Esophagus muscularis mucosa (tissue), 4 donors: ENCODE data around the gene SHB. TPM values are rescaled to one million over a fixed set of nuclear protein-coding genes. Genes with fewer than 3 reads are reported as not detected.

Source experiments
- DNase-seq: peaks from one replicate; pipeline ENCODE4 v3.0.0-alpha.2; 2017; ENCODE audit errors: extremely low spot score
- H3K27ac ChIP-seq, 4 donors: fragments of 200-600 bp; sonication (generic); replicated peaks in 1 of 4; 1 replicate in 3 of 4; 2 replicates in 1 of 4; pipeline ENCODE4 v1.5.1; 2016 to 2019; ENCODE audit warnings: mild to moderate bottlenecking in 1 of 4
- H3K27me3 ChIP-seq, 4 donors: fragments of 200-600 bp; sonication (generic); one replicate each; pipeline versions ENCODE4 v1.5.1 to v1.6.0; 2016 to 2019
- H3K36me3 ChIP-seq, 4 donors: fragments of 200-600 bp; sonication (generic); one replicate each; pipeline ENCODE4 v1.5.1; 2016 to 2019
- H3K4me1 ChIP-seq, 4 donors: fragments of 200-600 bp; sonication (generic); one replicate each; pipeline ENCODE4 v1.5.1; 2016 to 2019
- H3K4me3 ChIP-seq, 4 donors: fragments of 200-600 bp; sonication (generic); 1 replicate in 2 of 4; 2 replicates in 2 of 4; pipeline ENCODE4 v1.5.1; 2016 to 2019; ENCODE audit warnings: mild to moderate bottlenecking in 4 of 4, moderate library complexity in 1 of 4
- H3K9me3 ChIP-seq, 4 donors: fragments of 200-600 bp; sonication (generic); 1 replicate in 3 of 4; 2 replicates in 1 of 4; pipeline ENCODE4 v1.5.1; 2016 to 2019
- EP300 ChIP-seq: sonication (generic); formaldehyde crosslinking; IDR thresholded peaks from one replicate; pipeline ENCODE4 v1.6.1; 2017; ENCODE audit warnings: antibody characterized with exemption
- POLR2A ChIP-seq: fragments of 450-650 bp; IDR thresholded peaks from one replicate; pipeline ENCODE4 v1.6.1; 2017; ENCODE audit warnings: antibody characterized with exemption, moderate library complexity, mild to moderate bottlenecking, low read depth
- POLR2AphosphoS5 ChIP-seq, 2 donors: sonication (generic); formaldehyde crosslinking; IDR thresholded peaks; one replicate each; pipeline ENCODE4 v1.6.1; 2017; ENCODE audit warnings: antibody characterized with exemption in 2 of 2
- WGBS: methylation state at CpG from one replicate; pipeline ENCODE4 v1.1.5; 2018; 5-methylcytosine and 5-hydroxymethylcytosine counted together
- intact Hi-C: fragments of 100-400 bp; cut with DNase I; formaldehyde crosslinking; loops from one replicate; pipeline ENCODE4 v1.15.1; 2023
- total RNA-seq, 4 donors: library from RNA; depleted of rRNA; stranded (reverse); fragments of >200 nt; gene quantifications; one replicate each; pipeline versions ENCODE4 v1.1.0 to v1.2.1, GENCODE V29; 2016
- TF ChIP-seq, protein P1 (sequence below), 3 experiments: fragments of 200-600 bp in 2 of 3; fragments of 450-650 bp in 1 of 3; sonication (generic) in 2 of 3; IDR thresholded peaks; one replicate each; pipeline ENCODE4 v1.5.1; 2017 to 2019; ENCODE audit warnings: antibody characterized with exemption in 3 of 3, mild to moderate bottlenecking in 2 of 3, moderate library complexity in 1 of 3

SHB gene
- total RNA-seq, 4 donors from 2014 or later = 16.6 to 21.2 (median 21.0) TPM

DNA sequence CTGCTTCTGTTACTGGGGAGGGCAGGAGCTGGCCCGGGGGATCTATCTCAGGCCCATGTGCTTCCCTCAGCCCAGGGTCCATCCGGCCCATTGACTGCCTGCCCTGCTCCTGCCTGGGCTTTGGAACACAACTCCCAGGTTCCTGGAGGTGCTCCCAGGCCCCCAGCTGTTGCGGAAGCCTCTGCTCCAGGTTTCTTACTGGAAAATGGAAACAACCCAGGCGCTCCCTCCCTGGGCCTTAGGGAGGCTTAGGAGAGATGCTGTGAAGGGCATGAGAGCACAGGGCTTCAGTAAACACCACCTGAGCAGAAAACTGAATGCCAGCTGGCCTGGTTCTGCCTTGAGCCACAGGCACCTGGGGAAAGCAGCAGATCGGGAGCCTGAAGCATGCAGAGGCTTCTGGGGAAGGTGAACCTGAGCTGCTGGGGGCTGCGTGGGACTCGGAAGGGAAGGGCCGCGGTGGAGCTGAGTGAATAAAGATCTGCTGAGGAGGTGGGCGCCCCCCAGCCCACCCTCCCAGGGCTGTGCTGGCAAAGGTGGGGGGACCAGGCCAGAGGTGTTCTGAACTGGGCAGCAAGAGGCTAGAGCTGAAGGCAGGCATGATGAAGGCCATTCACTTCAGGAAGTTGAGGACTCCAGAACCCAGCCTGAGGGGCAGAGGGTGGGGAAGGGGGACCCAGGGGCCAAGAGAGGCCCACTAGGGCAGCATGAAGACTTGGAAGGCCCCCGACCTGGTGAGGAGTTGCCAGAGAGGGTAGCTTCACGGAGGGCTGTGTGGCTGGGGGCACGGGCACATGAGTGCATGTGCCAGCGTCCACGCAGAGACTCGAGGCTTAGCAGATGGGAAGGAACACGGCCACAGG is 64.8 kb downstream of the SHB start:
- no peak overlapping the region for H3K4me3 ChIP-seq
- no peak overlapping the region for H3K27ac ChIP-seq
- H3K27me3 ChIP-seq = no peaks in the 10 kb centered on the region
- 90% methylated on average over 13 of the region's 17 CpGs for WGBS
- H3K9me3 ChIP-seq = no peaks in the 10 kb centered on the region
- TF ChIP-seq, protein P1, sequence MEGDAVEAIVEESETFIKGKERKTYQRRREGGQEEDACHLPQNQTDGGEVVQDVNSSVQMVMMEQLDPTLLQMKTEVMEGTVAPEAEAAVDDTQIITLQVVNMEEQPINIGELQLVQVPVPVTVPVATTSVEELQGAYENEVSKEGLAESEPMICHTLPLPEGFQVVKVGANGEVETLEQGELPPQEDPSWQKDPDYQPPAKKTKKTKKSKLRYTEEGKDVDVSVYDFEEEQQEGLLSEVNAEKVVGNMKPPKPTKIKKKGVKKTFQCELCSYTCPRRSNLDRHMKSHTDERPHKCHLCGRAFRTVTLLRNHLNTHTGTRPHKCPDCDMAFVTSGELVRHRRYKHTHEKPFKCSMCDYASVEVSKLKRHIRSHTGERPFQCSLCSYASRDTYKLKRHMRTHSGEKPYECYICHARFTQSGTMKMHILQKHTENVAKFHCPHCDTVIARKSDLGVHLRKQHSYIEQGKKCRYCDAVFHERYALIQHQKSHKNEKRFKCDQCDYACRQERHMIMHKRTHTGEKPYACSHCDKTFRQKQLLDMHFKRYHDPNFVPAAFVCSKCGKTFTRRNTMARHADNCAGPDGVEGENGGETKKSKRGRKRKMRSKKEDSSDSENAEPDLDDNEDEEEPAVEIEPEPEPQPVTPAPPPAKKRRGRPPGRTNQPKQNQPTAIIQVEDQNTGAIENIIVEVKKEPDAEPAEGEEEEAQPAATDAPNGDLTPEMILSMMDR (IDR thresholded peaks at IDR 0.05) = no peak
- TF ChIP-seq EP300 = no peak
- no peak for TF ChIP-seq POLR2AphosphoS5 (IDR thresholded peaks at IDR 0.05)
- no peak for TF ChIP-seq POLR2A
- no peak for DNase-seq
- intact Hi-C loops = no loop called here
- peaks cover 0 to 3% (median 0%) of the 10 kb centered on the region in 4 donors for H3K36me3 ChIP-seq
- H3K4me1 ChIP-seq = peaks cover 41 to 65% (median 54%) of the 10 kb centered on the region in 4 donors

DNA sequence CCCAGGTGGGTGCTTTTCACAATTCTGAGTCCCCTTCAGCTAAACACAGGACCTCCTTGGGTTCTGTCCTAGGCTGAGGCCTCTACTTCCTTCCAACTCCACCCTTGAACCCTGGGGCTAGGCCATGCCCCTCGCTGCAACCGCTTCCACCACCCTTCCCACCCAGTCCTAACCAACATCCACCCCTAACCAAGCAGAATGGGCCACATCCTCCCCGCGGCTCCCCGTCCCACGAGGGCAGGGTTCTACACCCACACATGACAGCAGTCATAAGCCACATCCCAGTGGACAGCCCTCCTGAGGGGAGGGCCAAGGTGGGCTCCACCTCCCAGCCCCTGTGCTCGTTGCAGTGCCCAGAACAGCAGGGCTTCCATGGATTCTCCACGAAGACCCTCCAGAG is 65.8 kb downstream of the SHB start:
- TF ChIP-seq POLR2AphosphoS5 (IDR thresholded peaks at IDR 0.05) (no peak), EP300 (no peak), POLR2A (no peak)
- TF ChIP-seq, protein P1 (IDR thresholded peaks at IDR 0.05) = no peak
- peaks cover 41 to 65% (median 54%) of the 10 kb centered on the region in 4 donors for H3K4me1 ChIP-seq
- no peak overlapping the region for H3K27ac ChIP-seq
- no peak for DNase-seq
- WGBS = 81% methylated on average over 8 of the region's 8 CpGs
- intact Hi-C loops = no loop called here
- peaks cover 0 to 3% (median 0%) of the 10 kb centered on the region in 4 donors for H3K36me3 ChIP-seq
- H3K27me3 ChIP-seq = no peaks in the 10 kb centered on the region
- H3K9me3 ChIP-seq = no peaks in the 10 kb centered on the region
- no peak overlapping the region for H3K4me3 ChIP-seq

DNA sequence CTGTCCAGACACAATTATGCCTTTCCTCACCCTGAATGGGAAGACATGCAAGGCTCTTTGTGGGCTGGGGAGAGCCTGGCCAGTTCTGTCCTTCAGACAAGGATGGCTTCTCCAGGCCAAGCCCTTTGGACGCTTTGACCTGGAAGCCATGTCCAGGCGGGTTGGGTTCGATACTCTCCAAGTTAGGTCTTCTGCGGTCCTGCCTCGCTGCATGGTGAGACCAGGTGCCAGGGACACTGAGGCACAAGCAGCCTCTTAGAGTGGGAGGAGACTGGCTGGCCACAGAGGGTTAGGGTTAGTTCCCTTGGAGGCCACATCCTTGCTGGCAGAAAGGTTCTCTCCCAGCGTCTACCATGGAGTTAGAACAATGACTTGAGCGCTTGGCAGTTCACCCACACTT is 67.6 kb downstream of the SHB start:
- Histone ChIP-seq H3K4me3 (no peak overlapping the region), H3K4me1 (peaks cover 32 to 63% (median 52%) of the 10 kb centered on the region in 4 donors), H3K9me3 (no peaks in the 10 kb centered on the region), H3K27me3 (no peaks in the 10 kb centered on the region), H3K27ac (no peak overlapping the region), H3K36me3 (peaks cover 0 to 3% (median 0%) of the 10 kb centered on the region in 4 donors)
- no peak for DNase-seq
- TF ChIP-seq, protein P1 (IDR thresholded peaks at IDR 0.05) = no peak
- TF ChIP-seq POLR2A (no peak), POLR2AphosphoS5 (IDR thresholded peaks at IDR 0.05) (no peak), EP300 (no peak)
- intact Hi-C loops = no loop called here
- 97% methylated on average over 7 of the region's 7 CpGs for WGBS

- 95% methylated on average over 5 of the region's 5 CpGs for WGBS
Observed at GRCh38 chr9:38000735-38001134, 68.3 kb downstream of the SHB start.

More at GRCh38 chr9:38000735-38001134, 68.3 kb downstream of the SHB start:
- Histone ChIP-seq H3K27ac (no peak overlapping the region), H3K9me3 (no peaks in the 10 kb centered on the region), H3K4me1 (peaks cover 27 to 63% (median 52%) of the 10 kb centered on the region in 4 donors), H3K36me3 (peaks cover 0 to 3% (median 0%) of the 10 kb centered on the region in 4 donors), H3K27me3 (no peaks in the 10 kb centered on the region), H3K4me3 (no peak overlapping the region)
- no peak for TF ChIP-seq EP300
- TF ChIP-seq POLR2A = no peak
- TF ChIP-seq POLR2AphosphoS5 (IDR thresholded peaks at IDR 0.05) = no peak
- TF ChIP-seq, protein P1 (IDR thresholded peaks at IDR 0.05) = no peak
- no peak for DNase-seq
- intact Hi-C loops = no loop called here
